MG63 (cell line): Measurements from ENCODE around the gene C11orf86. TPM values are rescaled to one million over a fixed set of nuclear protein-coding genes. Genes with fewer than 3 reads are reported as not detected.
"Not testable (repeated sequence)": the region's sequence is repeated elsewhere in the genome, so short reads cannot be mapped to it uniquely, and the experiment has no call there.

Experiments used
- DNase-seq: peaks from one replicate; pipeline ENCODE4 v3.0.0-alpha.2; 2020
- H3K27me3 ChIP-seq: fragments of 250-450 bp; sonication (Bioruptor Pico); 2 replicates; pipeline ENCODE4 v1.5.1; 2020; ENCODE audit warnings: mild to moderate bottlenecking, moderate library complexity
- H3K36me3 ChIP-seq: fragments of 250-450 bp; sonication (Bioruptor Pico); 2 replicates; pipeline ENCODE4 v1.5.1; 2020; ENCODE audit warnings: mild to moderate bottlenecking, moderate library complexity
- H3K4me3 ChIP-seq: fragments of 250-450 bp; sonication (Bioruptor Pico); 2 replicates; pipeline ENCODE4 v1.5.1; 2020; ENCODE audit warnings: mild to moderate bottlenecking, moderate library complexity
- H3K9me3 ChIP-seq: fragments of 250-450 bp; sonication (Bioruptor Pico); 2 replicates; pipeline ENCODE4 v1.5.1; 2020; ENCODE audit warnings: mild to moderate bottlenecking, moderate library complexity
- total RNA-seq: library from RNA; depleted of rRNA; stranded (reverse); fragments of >200 nt; shearing (Covaris generic); gene quantifications from 2 replicates; pipeline ENCODE4 v1.2.3, GENCODE V29; 2014; ENCODE audit warnings: low replicate concordance

The C11orf86 gene
- total RNA-seq, 1 experiment from 2014 or later = 0.59 TPM

- not testable (repeated sequence) for H3K27me3 ChIP-seq, H3K9me3 ChIP-seq, DNase-seq, H3K36me3 ChIP-seq, H3K4me3 ChIP-seq
Measured at GRCh38 chr11:66961691-66962213, 13.4 kb upstream of the C11orf86 start.

GRCh38 chr11:66962247-66962646, 12.9 kb upstream of the C11orf86 start:
- Histone ChIP-seq H3K36me3 (no peaks in the 10 kb centered on the region), H3K4me3 (no peak overlapping the region), H3K27me3 (no peaks in the 10 kb centered on the region), H3K9me3 (no peaks in the 10 kb centered on the region)
- no peak for DNase-seq

GRCh38 chr11:66962801-66963200, 12.3 kb upstream of the C11orf86 start:
- Histone ChIP-seq H3K4me3 (no peak overlapping the region), H3K9me3 (no peaks in the 10 kb centered on the region), H3K36me3 (no peaks in the 10 kb centered on the region), H3K27me3 (no peaks in the 10 kb centered on the region)
- DNase-seq = no peak

GRCh38 chr11:66964495-66964894, 10.6 kb upstream of the C11orf86 start:
- Histone ChIP-seq H3K36me3 (no peaks in the 10 kb centered on the region), H3K9me3 (no peaks in the 10 kb centered on the region), H3K4me3 (no peak overlapping the region), H3K27me3 (no peaks in the 10 kb centered on the region)
- no peak for DNase-seq

- H3K4me3 ChIP-seq = no peak overlapping the region
- no peaks in the 10 kb centered on the region for H3K9me3 ChIP-seq
- H3K36me3 ChIP-seq = no peaks in the 10 kb centered on the region
- no peak for DNase-seq
- H3K27me3 ChIP-seq = no peaks in the 10 kb centered on the region
Measured at GRCh38 chr11:66966351-66966750, 8.8 kb upstream of the C11orf86 start.

- peak; percentile 94 for DNase-seq
- Histone ChIP-seq H3K9me3 (no peaks in the 10 kb centered on the region), H3K36me3 (no peaks in the 10 kb centered on the region), H3K27me3 (no peaks in the 10 kb centered on the region), H3K4me3 (no peak overlapping the region)
Measured at GRCh38 chr11:66967670-66968425, 7.3 kb upstream of the C11orf86 start.

GRCh38 chr11:66969584-66970225, 5.4 kb upstream of the C11orf86 start:
- peak; percentile 41 for DNase-seq
- Histone ChIP-seq H3K4me3 (no peak overlapping the region), H3K27me3 (no peaks in the 10 kb centered on the region), H3K36me3 (no peaks in the 10 kb centered on the region), H3K9me3 (no peaks in the 10 kb centered on the region)

- Histone ChIP-seq H3K4me3 (no peak overlapping the region), H3K27me3 (no peaks in the 10 kb centered on the region), H3K9me3 (no peaks in the 10 kb centered on the region), H3K36me3 (no peaks in the 10 kb centered on the region)
- no peak for DNase-seq
Measured at GRCh38 chr11:66970371-66970806, 4.7 kb upstream of the C11orf86 start.

GRCh38 chr11:66970807-66971442, 4.2 kb upstream of the C11orf86 start:
- H3K4me3 ChIP-seq = no peak overlapping the region

GRCh38 chr11:66971488-66971887, 3.6 kb upstream of the C11orf86 start:
- H3K36me3 ChIP-seq = no peaks in the 10 kb centered on the region
- DNase-seq = no peak
- H3K27me3 ChIP-seq = no peaks in the 10 kb centered on the region
- H3K9me3 ChIP-seq = no peaks in the 10 kb centered on the region
- H3K4me3 ChIP-seq = no peak overlapping the region

More at GRCh38 chr11:66970807-66971442, 4.2 kb upstream of the C11orf86 start:
- Histone ChIP-seq H3K27me3 (no peaks in the 10 kb centered on the region), H3K36me3 (no peaks in the 10 kb centered on the region), H3K9me3 (no peaks in the 10 kb centered on the region)
- peak; percentile 92 for DNase-seq

- Histone ChIP-seq H3K36me3 (no peaks in the 10 kb centered on the region), H3K9me3 (peaks cover 10% of the 10 kb centered on the region), H3K27me3 (no peaks in the 10 kb centered on the region), H3K4me3 (no peak overlapping the region)
- no peak for DNase-seq
Measured at GRCh38 chr11:66973956-66974580, 1.0 kb upstream of the C11orf86 start.

- Histone ChIP-seq H3K27me3 (no peaks in the 10 kb centered on the region), H3K36me3 (no peaks in the 10 kb centered on the region), H3K9me3 (peaks cover 10% of the 10 kb centered on the region), H3K4me3 (no peak overlapping the region)
- DNase-seq = no peak
Measured at GRCh38 chr11:66975405-66976027, 412 bp downstream of the C11orf86 start.

GRCh38 chr11:66976028-66976467, 944 bp downstream of the C11orf86 start:
- Histone ChIP-seq H3K27me3 (no peaks in the 10 kb centered on the region), H3K36me3 (no peaks in the 10 kb centered on the region), H3K9me3 (peaks cover 10% of the 10 kb centered on the region), H3K4me3 (no peak overlapping the region)
- DNase-seq = no peak

GRCh38 chr11:66976925-66977324, 1.8 kb downstream of the C11orf86 start:
- no peaks in the 10 kb centered on the region for H3K36me3 ChIP-seq
- DNase-seq = no peak
- H3K9me3 ChIP-seq = peaks cover 10% of the 10 kb centered on the region
- H3K4me3 ChIP-seq = no peak overlapping the region
- H3K27me3 ChIP-seq = no peaks in the 10 kb centered on the region

- Histone ChIP-seq H3K27me3 (no peaks in the 10 kb centered on the region), H3K4me3 (no peak overlapping the region), H3K9me3 (peaks cover 10% of the 10 kb centered on the region), H3K36me3 (no peaks in the 10 kb centered on the region)
- no peak for DNase-seq
Measured at GRCh38 chr11:66978229-66978628, 3.1 kb downstream of the C11orf86 start.

- DNase-seq = no peak
- Histone ChIP-seq H3K36me3 (no peaks in the 10 kb centered on the region), H3K9me3 (peaks cover 10% of the 10 kb centered on the region), H3K27me3 (no peaks in the 10 kb centered on the region), H3K4me3 (no peak overlapping the region)
Measured at GRCh38 chr11:66978717-66979116, 3.6 kb downstream of the C11orf86 start.
